GM23248 (cell line): ENCODE measurements around the gene ARID1B.

ENCODE experiments used
- EZH2 ChIP-seq: fragments of 200-600 bp; sonication (generic); IDR thresholded peaks from 2 replicates; pipeline ENCODE4 v1.6.1; 2018; ENCODE audit warnings: antibody characterized with exemption, mild to moderate bottlenecking; ENCODE audit not compliant: insufficient read depth, poor library complexity, severe bottlenecking
- EZH2phosphoT487 ChIP-seq: fragments of 200-600 bp; sonication (generic); IDR thresholded peaks from 2 replicates; pipeline ENCODE4 v1.6.1; 2018; ENCODE audit warnings: antibody characterized with exemption, moderate library complexity, mild to moderate bottlenecking, low read depth; ENCODE audit not compliant: insufficient read depth

- no peak for TF ChIP-seq EZH2
- TF ChIP-seq EZH2phosphoT487, result no peak
Measured at GRCh38 chr6:157106487-157106886, 329.3 kb downstream of the ARID1B start.
